Transverse colon (tissue), 4 donors: Measurements from ENCODE around the gene RSPO4. TPM values are rescaled to one million over a fixed set of nuclear protein-coding genes. Genes with fewer than 3 reads are reported as not detected.

ENCODE experiments used
- DNase-seq: peaks from one replicate; pipeline ENCODE4 v3.0.0-alpha.2; 2019
- H3K27ac ChIP-seq, 4 donors: fragments of 200-600 bp; sonication (generic); 2 replicates each; pipeline ENCODE4 v1.5.1; 2016 to 2018; ENCODE audit warnings: inconsistent platforms in 4 of 4
- H3K27me3 ChIP-seq: fragments of 200-600 bp; sonication (generic); 2 replicates; pipeline ENCODE4 v1.5.1; 2017; ENCODE audit warnings: inconsistent platforms
- H3K36me3 ChIP-seq, 4 donors: fragments of 200-600 bp; sonication (generic); 2 replicates each; pipeline ENCODE4 v1.5.1; 2017 to 2019; ENCODE audit warnings: inconsistent platforms in 4 of 4
- H3K4me1 ChIP-seq, 4 donors: fragments of 200-600 bp; sonication (generic); 2 replicates each; pipeline ENCODE4 v1.5.1; 2017 to 2020; ENCODE audit warnings: inconsistent platforms in 4 of 4
- H3K4me3 ChIP-seq, 4 donors: fragments of 200-600 bp; sonication (generic); 1 replicate in 1 of 4; 2 replicates in 3 of 4; pipeline versions ENCODE4 v1.5.1 to v1.6.1; 2017 to 2019; ENCODE audit warnings: inconsistent platforms in 4 of 4
- H3K9me3 ChIP-seq, 2 donors: fragments of 200-600 bp; sonication (generic); 2 replicates each; pipeline ENCODE4 v1.5.1; 2017 to 2019; ENCODE audit warnings: inconsistent platforms in 2 of 2
- EP300 ChIP-seq: sonication (generic); formaldehyde crosslinking; IDR thresholded peaks from one replicate; pipeline ENCODE4 v1.6.1; 2017; ENCODE audit warnings: antibody characterized with exemption, low read depth
- POLR2A ChIP-seq: fragments of 450-650 bp; IDR thresholded peaks from one replicate; pipeline ENCODE4 v1.6.1; 2016; ENCODE audit warnings: antibody characterized with exemption, mild to moderate bottlenecking, moderate library complexity
- POLR2AphosphoS5 ChIP-seq, 3 donors: sonication (generic); formaldehyde crosslinking; IDR thresholded peaks; one replicate each; pipeline ENCODE4 v1.6.1; 2016; ENCODE audit warnings: antibody characterized with exemption in 3 of 3
- WGBS, 2 donors: methylation state at CpG; one replicate each; pipeline ENCODE4 v1.1.5; 2018; ENCODE audit warnings: low coverage in 1 of 2; 5-methylcytosine and 5-hydroxymethylcytosine counted together
- in situ Hi-C, 4 donors: fragments of 200-750 bp; cut with MboI; loops; one replicate each; pipeline versions ENCODE4 v1.15.0 to v1.15.1; 2017; ENCODE audit warnings: low sequenced_read_pairs in 3 of 4, low pct_ligation_motif_present in 1 of 4, low pct_unique_long_range_greater_than_20kb in 1 of 4
- intact Hi-C: fragments of 100-400 bp; cut with DNase I; formaldehyde crosslinking; loops from one replicate; pipeline ENCODE4 v1.15.1; 2023; ENCODE audit warnings: low total_unique reads
- total RNA-seq, 4 donors: library from RNA; depleted of rRNA; stranded (reverse); fragments of >200 nt; gene quantifications; one replicate each; pipeline ENCODE4 v1.1.0, GENCODE V29; 2016
- TF ChIP-seq, protein P1 (sequence below), 5 experiments: fragments of 200-600 bp in 3 of 5; fragments of 450-650 bp in 2 of 5; sonication (generic) in 3 of 5; IDR thresholded peaks; 1 replicate in 2 of 5; 2 replicates in 3 of 5; pipeline ENCODE4 v1.5.1; 2016 to 2017; ENCODE audit warnings: antibody characterized with exemption in 5 of 5, inconsistent platforms in 3 of 5, mild to moderate bottlenecking in 2 of 5, moderate library complexity in 1 of 5

The RSPO4 gene
- total RNA-seq, 4 donors from 2014 or later, result not detected

DNA sequence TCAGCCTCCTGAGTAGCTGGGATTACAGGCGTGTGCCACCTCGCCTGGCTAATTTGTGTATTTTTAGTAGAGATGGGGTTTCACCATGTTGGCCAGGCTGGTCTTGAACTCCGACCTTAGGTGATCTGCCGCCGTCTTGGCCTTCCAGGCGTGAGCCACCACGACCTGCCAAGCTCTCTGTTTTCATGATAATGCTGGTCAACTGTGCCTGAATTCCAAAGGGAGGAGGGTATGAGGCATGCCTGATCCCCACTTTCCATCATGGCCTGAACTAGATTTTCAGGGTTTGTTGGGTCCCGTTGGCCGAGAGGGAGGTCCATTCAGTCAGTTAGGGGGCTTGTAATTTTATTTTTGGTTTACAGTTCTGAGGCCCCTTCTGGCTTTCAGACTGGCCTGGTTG lies 58.0 kb downstream of the RSPO4 start:
- in situ Hi-C loops (no loop called here), intact Hi-C loops (no loop called here)
- no peak overlapping the region for H3K4me3 ChIP-seq
- no peak overlapping the region for H3K27ac ChIP-seq
- TF ChIP-seq POLR2A (no peak), EP300 (no peak), POLR2AphosphoS5 (IDR thresholded peaks at IDR 0.05) (no peak)
- TF ChIP-seq, protein P1, sequence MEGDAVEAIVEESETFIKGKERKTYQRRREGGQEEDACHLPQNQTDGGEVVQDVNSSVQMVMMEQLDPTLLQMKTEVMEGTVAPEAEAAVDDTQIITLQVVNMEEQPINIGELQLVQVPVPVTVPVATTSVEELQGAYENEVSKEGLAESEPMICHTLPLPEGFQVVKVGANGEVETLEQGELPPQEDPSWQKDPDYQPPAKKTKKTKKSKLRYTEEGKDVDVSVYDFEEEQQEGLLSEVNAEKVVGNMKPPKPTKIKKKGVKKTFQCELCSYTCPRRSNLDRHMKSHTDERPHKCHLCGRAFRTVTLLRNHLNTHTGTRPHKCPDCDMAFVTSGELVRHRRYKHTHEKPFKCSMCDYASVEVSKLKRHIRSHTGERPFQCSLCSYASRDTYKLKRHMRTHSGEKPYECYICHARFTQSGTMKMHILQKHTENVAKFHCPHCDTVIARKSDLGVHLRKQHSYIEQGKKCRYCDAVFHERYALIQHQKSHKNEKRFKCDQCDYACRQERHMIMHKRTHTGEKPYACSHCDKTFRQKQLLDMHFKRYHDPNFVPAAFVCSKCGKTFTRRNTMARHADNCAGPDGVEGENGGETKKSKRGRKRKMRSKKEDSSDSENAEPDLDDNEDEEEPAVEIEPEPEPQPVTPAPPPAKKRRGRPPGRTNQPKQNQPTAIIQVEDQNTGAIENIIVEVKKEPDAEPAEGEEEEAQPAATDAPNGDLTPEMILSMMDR (IDR thresholded peaks at IDR 0.05), result no peak
- peaks cover 18% of the 10 kb centered on the region for H3K27me3 ChIP-seq
- no peaks in the 10 kb centered on the region for H3K4me1 ChIP-seq
- DNase-seq, result no peak
- WGBS, 2 donors, result 80 to 82% methylated on average over 1 to 9 of the region's 9 CpGs
- no peaks in the 10 kb centered on the region for H3K9me3 ChIP-seq
- H3K36me3 ChIP-seq, result no peaks in the 10 kb centered on the region

DNA sequence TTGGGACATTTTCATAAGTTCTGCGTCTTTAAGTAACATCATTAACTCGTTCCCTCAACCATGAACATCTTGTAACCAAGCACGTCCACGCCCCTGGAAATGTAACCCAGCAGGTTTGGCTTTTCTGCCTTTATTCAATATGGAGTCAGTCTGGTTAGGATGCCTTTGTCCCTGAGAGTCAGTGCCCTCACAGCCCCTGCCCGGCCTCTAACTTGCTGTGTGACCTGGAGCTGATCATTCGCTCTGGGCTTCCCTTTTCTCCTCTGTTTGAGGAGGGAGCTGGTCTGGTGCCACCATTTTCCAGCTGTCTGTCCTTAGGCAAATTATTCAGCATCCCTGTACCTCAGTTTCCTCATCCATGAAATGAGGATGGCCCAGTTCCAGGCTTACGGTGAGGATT lies 59.5 kb downstream of the RSPO4 start:
- intact Hi-C loops, result no loop called here
- Histone ChIP-seq H3K4me1 (no peaks in the 10 kb centered on the region), H3K36me3 (no peaks in the 10 kb centered on the region), H3K9me3 (no peaks in the 10 kb centered on the region), H3K27ac (no peak overlapping the region), H3K4me3 (no peak overlapping the region), H3K27me3 (peaks cover 13% of the 10 kb centered on the region)
- no peak for TF ChIP-seq POLR2A
- TF ChIP-seq, protein P1 (IDR thresholded peaks at IDR 0.05), result no peak
- in situ Hi-C loops, result no loop called here
- no peak for DNase-seq
- WGBS, 2 donors, result 73 to 79% methylated on average over 7 of the region's 7 CpGs

DNA sequence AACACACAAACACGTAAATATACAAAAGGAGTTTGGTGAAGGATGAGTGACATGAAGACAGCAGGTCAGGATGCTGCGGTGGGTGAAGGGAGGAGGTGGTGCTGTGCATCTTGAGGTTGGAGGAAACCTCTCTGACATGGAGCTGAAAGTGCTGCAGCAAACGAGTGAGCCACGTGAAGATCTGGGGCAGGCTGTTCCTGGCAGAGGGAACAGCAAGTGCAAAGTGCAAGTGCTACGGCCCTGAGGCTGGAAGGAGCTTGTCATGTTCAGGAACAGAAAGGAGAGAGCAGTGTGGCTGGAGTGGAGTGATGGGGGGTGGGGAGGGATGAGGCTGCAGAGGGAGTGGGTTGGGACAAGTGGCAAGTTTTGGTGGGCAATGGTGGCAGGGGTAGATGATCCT lies 61.2 kb downstream of the RSPO4 start:
- WGBS, 2 donors, result 63% methylated on average over 3 to 5 of the region's 5 CpGs
- no peaks in the 10 kb centered on the region for H3K4me1 ChIP-seq
- in situ Hi-C loops (no loop called here), intact Hi-C loops (no loop called here)
- TF ChIP-seq, protein P1 (IDR thresholded peaks at IDR 0.05), result no peak
- no peak for TF ChIP-seq POLR2A
- no peak for TF ChIP-seq POLR2AphosphoS5 (IDR thresholded peaks at IDR 0.05)
- TF ChIP-seq EP300, result no peak
- H3K4me3 ChIP-seq, result no peak overlapping the region
- H3K27ac ChIP-seq, result no peak overlapping the region
- H3K9me3 ChIP-seq, result no peaks in the 10 kb centered on the region
- H3K36me3 ChIP-seq, result no peaks in the 10 kb centered on the region
- H3K27me3 ChIP-seq, result no peaks in the 10 kb centered on the region
- no peak for DNase-seq

DNA sequence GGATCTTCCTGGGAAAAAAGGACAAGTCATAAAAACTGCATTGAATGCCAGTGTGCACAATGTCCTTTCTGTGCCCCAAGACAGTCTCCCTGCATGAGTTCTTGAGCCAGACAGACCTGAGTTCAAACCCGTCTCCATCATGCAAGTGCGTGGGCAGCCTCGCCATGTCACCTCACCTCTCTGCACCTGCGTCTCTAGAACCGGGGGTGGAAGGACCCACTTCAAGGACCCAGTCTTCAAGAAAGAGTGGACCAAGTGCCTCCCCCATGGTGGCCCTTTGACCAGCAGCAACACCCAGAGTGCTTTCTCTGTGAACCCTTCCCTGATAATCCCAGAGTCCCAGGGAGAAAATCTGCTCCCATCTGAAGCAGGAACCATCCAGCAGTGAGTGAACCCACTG lies 62.5 kb downstream of the RSPO4 start:
- WGBS, 2 donors, result 90% methylated on average over 5 of the region's 5 CpGs; no CpG with 5 or more reads in 1 of the 2 donors
- intact Hi-C loops (no loop called here), in situ Hi-C loops (no loop called here)
- TF ChIP-seq POLR2AphosphoS5 (IDR thresholded peaks at IDR 0.05) (no peak), POLR2A (no peak), EP300 (no peak)
- TF ChIP-seq, protein P1 (IDR thresholded peaks at IDR 0.05), result no peak
- Histone ChIP-seq H3K9me3 (no peaks in the 10 kb centered on the region), H3K36me3 (no peaks in the 10 kb centered on the region), H3K4me3 (no peak overlapping the region), H3K27me3 (no peaks in the 10 kb centered on the region), H3K4me1 (no peaks in the 10 kb centered on the region), H3K27ac (no peak overlapping the region)
- DNase-seq, result no peak
